Sigmoid colon (tissue), 4 donors: ENCODE measurements around the gene SEC16A.

ENCODE experiments used
- CTCF ChIP-seq, 4 experiments: fragments of 450-650 bp in 3 of 4; fragments of 200-600 bp in 1 of 4; IDR thresholded peaks; one replicate each; pipeline ENCODE4 v1.5.1; 2016 to 2019; ENCODE audit warnings: antibody characterized with exemption in 4 of 4, mild to moderate bottlenecking in 3 of 4, moderate library complexity in 2 of 4
- POLR2A ChIP-seq, 2 donors: fragments of 450-650 bp; IDR thresholded peaks; one replicate each; pipeline ENCODE4 v1.6.1; 2016; ENCODE audit warnings: antibody characterized with exemption in 2 of 2, mild to moderate bottlenecking in 2 of 2, moderate library complexity in 2 of 2
- POLR2AphosphoS5 ChIP-seq, 4 donors: sonication (generic); formaldehyde crosslinking; IDR thresholded peaks; one replicate each; pipeline ENCODE4 v1.6.1; 2017; ENCODE audit warnings: antibody characterized with exemption in 4 of 4

- TF ChIP-seq CTCF (IDR thresholded peaks at IDR 0.05) (no peak), POLR2A (IDR thresholded peaks at IDR 0.05) (no peak), POLR2AphosphoS5 (IDR thresholded peaks at IDR 0.05) (no peak)
These were observed 52.1 kb downstream of the SEC16A start for GRCh38 chr9:136430588-136431234.
